Memory B cell (primary cell): ENCODE data around the gene RPL13A.

ENCODE experiments used
- ATAC-seq: fragments of 150-1000 bp; cut with Tn5 transposase; 2 replicates; pipeline ENCODE4 v1.10.0; 2021; ENCODE audit warnings: low read depth, mild to moderate bottlenecking, moderate library complexity
- DNase-seq, 2 donors: peaks; one replicate each; pipeline ENCODE4 v3.0.0; 2022; ENCODE audit warnings: low spot score in 2 of 2
- H3K27ac Mint-ChIP-seq: one replicate; pipeline ENCODE4 v1.8.0; 2022; ENCODE audit warnings: mild to moderate bottlenecking, moderate library complexity, mixed read lengths
- H3K27me3 Mint-ChIP-seq: one replicate; pipeline ENCODE4 v1.8.0; 2022; ENCODE audit warnings: mixed read lengths
- H3K36me3 Mint-ChIP-seq: one replicate; pipeline ENCODE4 v1.8.0; 2022; ENCODE audit warnings: mild to moderate bottlenecking, mixed read lengths
- H3K4me1 Mint-ChIP-seq: one replicate; pipeline ENCODE4 v1.8.0; 2022; ENCODE audit warnings: mixed read lengths
- H3K4me3 Mint-ChIP-seq: one replicate; pipeline ENCODE4 v1.8.0; 2022; ENCODE audit warnings: mild to moderate bottlenecking, moderate library complexity, mixed read lengths
- H3K9me3 Mint-ChIP-seq: one replicate; pipeline ENCODE4 v1.8.0; 2022; ENCODE audit warnings: mixed read lengths

RPL13A gene

GRCh38 chr19:49497789-49498103, 10.3 kb downstream of the RPL13A start:
- no peaks in the 10 kb centered on the region for H3K9me3 Mint-ChIP-seq
- ATAC-seq (no peak), DNase-seq (no peak)
- H3K27ac Mint-ChIP-seq: peak overlapping the region; percentile 100
- H3K27me3 Mint-ChIP-seq: no peaks in the 10 kb centered on the region
- peaks cover 34% of the 10 kb centered on the region for H3K4me1 Mint-ChIP-seq
- peaks cover 32% of the 10 kb centered on the region for H3K36me3 Mint-ChIP-seq
- H3K4me3 Mint-ChIP-seq: peak overlapping the region; percentile 100

GRCh38 chr19:49498475-49498874, 11.1 kb downstream of the RPL13A start:
- DNase-seq (no peak), ATAC-seq (no peak)
- no peaks in the 10 kb centered on the region for H3K27me3 Mint-ChIP-seq
- peaks cover 29% of the 10 kb centered on the region for H3K36me3 Mint-ChIP-seq
- peak overlapping the region; percentile 100 for H3K4me3 Mint-ChIP-seq
- peaks cover 35% of the 10 kb centered on the region for H3K4me1 Mint-ChIP-seq
- H3K27ac Mint-ChIP-seq: peak overlapping the region; percentile 100
- H3K9me3 Mint-ChIP-seq: no peaks in the 10 kb centered on the region

- peak overlapping the region; percentile 100 for H3K27ac Mint-ChIP-seq
- no peaks in the 10 kb centered on the region for H3K9me3 Mint-ChIP-seq
- peaks cover 29% of the 10 kb centered on the region for H3K36me3 Mint-ChIP-seq
- no peaks in the 10 kb centered on the region for H3K27me3 Mint-ChIP-seq
- DNase-seq (no peak), ATAC-seq (no peak)
- peak overlapping the region; percentile 100 for H3K4me3 Mint-ChIP-seq
- H3K4me1 Mint-ChIP-seq: peaks cover 35% of the 10 kb centered on the region
These were observed 11.7 kb downstream of the RPL13A start for GRCh38 chr19:49499030-49499670.

GRCh38 chr19:49502866-49503581, 15.6 kb downstream of the RPL13A start:
- peak; percentile 52 to 57 for DNase-seq
- H3K27me3 Mint-ChIP-seq: no peaks in the 10 kb centered on the region
- peak overlapping the region; percentile 100 for H3K27ac Mint-ChIP-seq
- peaks cover 32% of the 10 kb centered on the region for H3K4me1 Mint-ChIP-seq
- ATAC-seq: no peak
- H3K36me3 Mint-ChIP-seq: peaks cover 22% of the 10 kb centered on the region
- H3K4me3 Mint-ChIP-seq: no peak overlapping the region
- H3K9me3 Mint-ChIP-seq: no peaks in the 10 kb centered on the region

- ATAC-seq (no peak), DNase-seq (no peak)
- no peaks in the 10 kb centered on the region for H3K9me3 Mint-ChIP-seq
- H3K4me1 Mint-ChIP-seq: peaks cover 30% of the 10 kb centered on the region
- no peaks in the 10 kb centered on the region for H3K27me3 Mint-ChIP-seq
- H3K36me3 Mint-ChIP-seq: peaks cover 20% of the 10 kb centered on the region
- H3K4me3 Mint-ChIP-seq: no peak overlapping the region
- H3K27ac Mint-ChIP-seq: peak overlapping the region; percentile 100
These were observed 16.2 kb downstream of the RPL13A start for GRCh38 chr19:49503582-49503962.

- Mint-ChIP-seq H3K4me1 (peaks cover 22% of the 10 kb centered on the region), H3K9me3 (no peaks in the 10 kb centered on the region), H3K27me3 (no peaks in the 10 kb centered on the region), H3K27ac (peak overlapping the region; percentile 49), H3K4me3 (no peak overlapping the region), H3K36me3 (no peaks in the 10 kb centered on the region)
- ATAC-seq: peak; percentile 77
- DNase-seq: peak; percentile 74 to 82
These were observed 19.2 kb downstream of the RPL13A start for GRCh38 chr19:49506575-49507105.

- no peaks in the 10 kb centered on the region for H3K36me3 Mint-ChIP-seq
- no peak overlapping the region for H3K27ac Mint-ChIP-seq
- no peak overlapping the region for H3K4me3 Mint-ChIP-seq
- no peaks in the 10 kb centered on the region for H3K27me3 Mint-ChIP-seq
- ATAC-seq (no peak), DNase-seq (no peak)
- no peaks in the 10 kb centered on the region for H3K9me3 Mint-ChIP-seq
- peaks cover 21% of the 10 kb centered on the region for H3K4me1 Mint-ChIP-seq
These were observed 20.5 kb downstream of the RPL13A start for GRCh38 chr19:49507803-49508494.

- Mint-ChIP-seq H3K9me3 (no peaks in the 10 kb centered on the region), H3K27me3 (no peaks in the 10 kb centered on the region), H3K27ac (peak overlapping the region; percentile 94), H3K4me1 (peaks cover 30% of the 10 kb centered on the region), H3K4me3 (peak overlapping the region; percentile 98), H3K36me3 (peaks cover 3% of the 10 kb centered on the region)
- ATAC-seq (peak; percentile 77), DNase-seq (no peak)
These were observed 25.8 kb downstream of the RPL13A start for GRCh38 chr19:49512970-49513745.

GRCh38 chr19:49513746-49514118, 26.3 kb downstream of the RPL13A start:
- H3K36me3 Mint-ChIP-seq: peaks cover 3% of the 10 kb centered on the region
- peak overlapping the region; percentile 94 for H3K27ac Mint-ChIP-seq
- no peaks in the 10 kb centered on the region for H3K27me3 Mint-ChIP-seq
- ATAC-seq (no peak), DNase-seq (no peak)
- H3K4me3 Mint-ChIP-seq: peak overlapping the region; percentile 98
- H3K4me1 Mint-ChIP-seq: peaks cover 30% of the 10 kb centered on the region
- no peaks in the 10 kb centered on the region for H3K9me3 Mint-ChIP-seq

GRCh38 chr19:49514151-49514550, 26.7 kb downstream of the RPL13A start:
- Mint-ChIP-seq H3K27ac (no peak overlapping the region), H3K27me3 (no peaks in the 10 kb centered on the region), H3K4me1 (peaks cover 30% of the 10 kb centered on the region), H3K4me3 (peak overlapping the region; percentile 98), H3K9me3 (no peaks in the 10 kb centered on the region), H3K36me3 (peaks cover 3% of the 10 kb centered on the region)
- ATAC-seq (no peak), DNase-seq (no peak)

- Mint-ChIP-seq H3K27ac (no peak overlapping the region), H3K4me1 (peaks cover 28% of the 10 kb centered on the region), H3K27me3 (no peaks in the 10 kb centered on the region), H3K36me3 (peaks cover 7% of the 10 kb centered on the region), H3K9me3 (no peaks in the 10 kb centered on the region), H3K4me3 (peak overlapping the region; percentile 32)
- ATAC-seq: no peak
- DNase-seq: no peak
These were observed 28.4 kb downstream of the RPL13A start for GRCh38 chr19:49515767-49516166.

GRCh38 chr19:49518033-49518432, 30.6 kb downstream of the RPL13A start:
- no peaks in the 10 kb centered on the region for H3K9me3 Mint-ChIP-seq
- peaks cover 7% of the 10 kb centered on the region for H3K36me3 Mint-ChIP-seq
- no peak overlapping the region for H3K27ac Mint-ChIP-seq
- no peaks in the 10 kb centered on the region for H3K27me3 Mint-ChIP-seq
- H3K4me1 Mint-ChIP-seq: peaks cover 15% of the 10 kb centered on the region
- ATAC-seq (no peak), DNase-seq (no peak)
- no peak overlapping the region for H3K4me3 Mint-ChIP-seq

GRCh38 chr19:49520705-49521319, 33.4 kb downstream of the RPL13A start:
- Mint-ChIP-seq H3K36me3 (peaks cover 12% of the 10 kb centered on the region), H3K9me3 (no peaks in the 10 kb centered on the region), H3K27ac (no peak overlapping the region), H3K4me1 (peaks cover 9% of the 10 kb centered on the region), H3K4me3 (no peak overlapping the region), H3K27me3 (no peaks in the 10 kb centered on the region)
- DNase-seq: no peak
- no peak for ATAC-seq
